Measurements from ENCODE around the gene CYP2A6. TPM values are rescaled to one million over a fixed set of nuclear protein-coding genes. Genes with fewer than 3 reads are reported as not detected.

CYP2A6 gene
- total and polyA plus RNA-seq, 2 of the 4 experiments (the other 2 are of a cell fraction), result not detected

- H3K18ac ChIP-seq (ENCODE audit: low read depth, low read length), result peak overlapping the region; percentile 27
- peak overlapping the region; percentile 61 for H3K4ac ChIP-seq (ENCODE audit: low read depth, low read length)
- H2AK5ac ChIP-seq (ENCODE audit: low read depth, low read length), result peak overlapping the region; percentile 50; the same call in 1 of the 2 replicates
- H3K56ac ChIP-seq (ENCODE audit: extremely low read depth, insufficient read depth, low read length), result peak overlapping the region; percentile 54
- in situ Hi-C loops (cut with MboI; ENCODE audit: low sequenced_read_pairs), result no loop called here
- peak overlapping the region; percentile 30; the same call in 1 of the 3 replicates for H2BK15ac ChIP-seq (ENCODE audit: low read depth, low read length)
- H3K23ac ChIP-seq (ENCODE audit: low read depth, low read length), result peak overlapping the region; percentile 68
- ChIA-PET CTCF (interaction anchor here (0.6 to 1.1 kb wide), 4 partner anchors 9 to 47 kb away, joined by 3 read pairs; partner anchors contain the start of genes ACTMAP and SNRPA), POLR2A (ENCODE audit: unreplicated experiment) (interaction anchor here (1.0 kb wide), 1 partner anchor 21 kb away, joined by 8 read pairs; the partner anchor contains the start of gene RAB4B)
- no peaks in the 10 kb centered on the region for H3K27me3 ChIP-seq (ENCODE audit: control insufficient read depth, insufficient read depth, low read length)
- BruUV-seq (replicated peaks), result no TSS peak
- H4K91ac ChIP-seq (ENCODE audit: insufficient read depth, low read depth, low read length), result peak overlapping the region; percentile 43
- peak overlapping the region; percentile 55 for H3K4me3 ChIP-seq (ENCODE audit: insufficient read depth, low read depth, low read length)
- H4K20me1 ChIP-seq (ENCODE audit: insufficient read depth, low read length), result peaks cover 34% of the 10 kb centered on the region
- peak overlapping the region; percentile 57 for H2BK5ac ChIP-seq (ENCODE audit: low read depth, low read length, poor library complexity, severe bottlenecking)
- H3K27ac ChIP-seq (ENCODE audit: insufficient read depth, low read length), result peak overlapping the region; percentile 47
- peak overlapping the region; percentile 49 to 67; a peak in 3 of 4 replicates for H4K8ac ChIP-seq (ENCODE audit: low read depth in 2 of 2, low read length in 2 of 2)
- H2AFZ ChIP-seq (replicated peaks; ENCODE audit: low read length, poor library complexity), result peak overlapping the region; percentile 88
- H3K36me3 ChIP-seq (ENCODE audit: control insufficient read depth, insufficient read depth, low read length), result peaks cover 23% of the 10 kb centered on the region
- peak overlapping the region; percentile 58 for H3K9ac ChIP-seq (ENCODE audit: low read depth, low read length)
- DNase-seq (peak; percentile 23), ATAC-seq (ENCODE audit: low read depth) (peak; percentile 13)
- peak overlapping the region; percentile 67 for H3K14ac ChIP-seq (replicated peaks; ENCODE audit: low read depth, low read length)
- H2AK9ac ChIP-seq (replicated peaks; ENCODE audit: low read depth, low read length, poor library complexity), result peak overlapping the region; percentile 73
- H3K9me1 ChIP-seq (ENCODE audit: insufficient read depth, low read length), result peaks cover 24% of the 10 kb centered on the region
- peak overlapping the region; percentile 39 for H4K5ac ChIP-seq (ENCODE audit: low read depth, low read length)
- peak overlapping the region; percentile 23; the same call in 1 of the 2 replicates for H2BK120ac ChIP-seq (ENCODE audit: low read depth, low read length)
- H3K79me1 ChIP-seq (ENCODE audit: low read depth in 1 of 2, low read length in 2 of 2), result peaks cover 4 to 43% of the 10 kb centered on the region in 2 experiments; a peak in 3 of 4 replicates
- dilution Hi-C loops (cut with HindIII; ENCODE audit: low sequenced_read_pairs, unreplicated experiment), result no loop called here
- H3K4me1 ChIP-seq (ENCODE audit: control insufficient read depth, insufficient read depth, low read length), result peaks cover 28% of the 10 kb centered on the region
- peak overlapping the region; percentile 83 for H3K4me2 ChIP-seq (ENCODE audit: low read depth, low read length)
- intact Hi-C loops (cut with micrococcal nuclease), result loop anchor here (5.0 kb wide), 2 partner anchors 46 to 81 kb away; partner anchors contain the start of genes ACTMAP, COQ8B, ITPKC and SNRPA
- no peaks in the 10 kb centered on the region for H3K9me3 ChIP-seq (ENCODE audit: control insufficient read depth, insufficient read depth, low read length)
- 27% methylated on average over 6 of the region's 28 CpGs; no CpG with 5 or more reads in 1 of the 2 experiments for WGBS, 2 experiments (ENCODE audit: extremely low coverage in 2 of 2, insufficient read length in 1 of 2)
- H2BK20ac ChIP-seq (ENCODE audit: low read depth, low read length), result no peak overlapping the region
- TF ChIP-seq ELK1 (IDR thresholded peaks at IDR 0.05; ENCODE audit: borderline replicate concordance, low read depth, low read length) (no peak), MAFK (IDR thresholded peaks at IDR 0.05; ENCODE audit: low read depth, low read length) (no peak), CHD1 (IDR thresholded peaks at IDR 0.05; ENCODE audit: low read depth, low read length) (0 out of 2 replicates have a peak, but pooled peaks have one; percentile 5), POLR2A (IDR thresholded peaks at IDR 0.05; ENCODE audit: low read depth, low read length) (no peak), SMC3 (IDR thresholded peaks at IDR 0.05; ENCODE audit: low read depth, low read length) (peak; percentile 9; the same call in 1 of the 2 replicates), CTCF (conservative IDR thresholded peaks at IDR 0.05; ENCODE audit: low read depth, low read length) (peak; percentile 47), RAD21 (IDR thresholded peaks at IDR 0.05; ENCODE audit: low read length) (no peak; the same call in 1 of the 2 replicates), RCOR1 (IDR thresholded peaks at IDR 0.05; ENCODE audit: insufficient replicate concordance, low read length) (no peak), MAZ (IDR thresholded peaks at IDR 0.05; ENCODE audit: borderline replicate concordance, low read depth, low read length) (no peak), CEBPB (IDR thresholded peaks at IDR 0.05; ENCODE audit: low read depth, low read length) (no peak), MXI1 (IDR thresholded peaks at IDR 0.05; ENCODE audit: borderline replicate concordance, low read depth, low read length) (no peak), RFX5 (IDR thresholded peaks at IDR 0.05; ENCODE audit: low read depth, low read length) (no peak)
- TF ChIP-seq, protein P1, sequence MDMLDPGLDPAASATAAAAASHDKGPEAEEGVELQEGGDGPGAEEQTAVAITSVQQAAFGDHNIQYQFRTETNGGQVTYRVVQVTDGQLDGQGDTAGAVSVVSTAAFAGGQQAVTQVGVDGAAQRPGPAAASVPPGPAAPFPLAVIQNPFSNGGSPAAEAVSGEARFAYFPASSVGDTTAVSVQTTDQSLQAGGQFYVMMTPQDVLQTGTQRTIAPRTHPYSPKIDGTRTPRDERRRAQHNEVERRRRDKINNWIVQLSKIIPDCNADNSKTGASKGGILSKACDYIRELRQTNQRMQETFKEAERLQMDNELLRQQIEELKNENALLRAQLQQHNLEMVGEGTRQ (IDR thresholded peaks at IDR 0.05; ENCODE audit: low read depth, low read length), result no peak
Measured at GRCh38 chr19:40797963-40798682, 52.1 kb downstream of the CYP2A6 start.

Data from IMR-90 (cell line).